Activated naive CD8-positive, alpha-beta T cell (primary cell): ENCODE data around the gene PRSS33.
A peak's percentile ranks its signal among the peaks of the same experiment; 100 is the strongest.

Experiments
- H3K27ac Mint-ChIP-seq: one replicate; pipeline ENCODE4 v1.8.0; 2021; ENCODE audit warnings: mixed read lengths
- H3K27me3 Mint-ChIP-seq: one replicate; pipeline ENCODE4 v1.8.0; 2021; ENCODE audit warnings: mixed read lengths
- H3K36me3 Mint-ChIP-seq: one replicate; pipeline ENCODE4 v1.8.0; 2021; ENCODE audit warnings: mixed read lengths
- H3K4me1 Mint-ChIP-seq: one replicate; pipeline ENCODE4 v1.8.0; 2021; ENCODE audit warnings: low read depth, mixed read lengths
- H3K4me3 Mint-ChIP-seq: one replicate; pipeline ENCODE4 v1.8.0; 2021; ENCODE audit warnings: mild to moderate bottlenecking, mixed read lengths
- H3K9me3 Mint-ChIP-seq: one replicate; pipeline ENCODE4 v1.8.0; 2021; ENCODE audit warnings: low read depth, mixed read lengths

PRSS33 gene

GRCh38 chr16:2752850-2753732 is 34.3 kb downstream of the PRSS33 start:
- no peaks in the 10 kb centered on the region for H3K27me3 Mint-ChIP-seq
- H3K4me1 Mint-ChIP-seq, result peaks cover 52% of the 10 kb centered on the region
- H3K27ac Mint-ChIP-seq, result peak overlapping the region; percentile 91
- peaks cover 25% of the 10 kb centered on the region for H3K36me3 Mint-ChIP-seq
- peak overlapping the region; percentile 96 for H3K4me3 Mint-ChIP-seq
- H3K9me3 Mint-ChIP-seq, result no peaks in the 10 kb centered on the region

- H3K4me1 Mint-ChIP-seq, result peaks cover 46% of the 10 kb centered on the region
- peaks cover 21% of the 10 kb centered on the region for H3K36me3 Mint-ChIP-seq
- peak within 1 kb of the TSS; percentile 96 for H3K4me3 Mint-ChIP-seq
- no peaks in the 10 kb centered on the region for H3K27me3 Mint-ChIP-seq
- H3K27ac Mint-ChIP-seq, result peak within 1 kb of the TSS; percentile 97
- H3K9me3 Mint-ChIP-seq, result no peaks in the 10 kb centered on the region
Measured at GRCh38 chr16:2752035-2752849, 35.1 kb downstream of the PRSS33 start, which contains the start of gene SRRM2. Gene SRRM2, plus strand, starts transcription at chr16:2752638. Its CDS starts 3,727 bp downstream, at chr16:2756365.

- H3K4me1 Mint-ChIP-seq, result peaks cover 40% of the 10 kb centered on the region
- no peaks in the 10 kb centered on the region for H3K27me3 Mint-ChIP-seq
- no peaks in the 10 kb centered on the region for H3K9me3 Mint-ChIP-seq
- H3K36me3 Mint-ChIP-seq, result peaks cover 21% of the 10 kb centered on the region
- H3K27ac Mint-ChIP-seq, result peak overlapping the region; percentile 97
- H3K4me3 Mint-ChIP-seq, result peak overlapping the region; percentile 90
Measured at GRCh38 chr16:2751577-2752034, 35.8 kb downstream of the PRSS33 start.

- Mint-ChIP-seq H3K9me3 (no peaks in the 10 kb centered on the region), H3K27ac (peak overlapping the region; percentile 68), H3K27me3 (no peaks in the 10 kb centered on the region), H3K4me3 (no peak overlapping the region), H3K4me1 (peaks cover 25% of the 10 kb centered on the region), H3K36me3 (peaks cover 13% of the 10 kb centered on the region)
Measured at GRCh38 chr16:2749936-2750335, 37.4 kb downstream of the PRSS33 start.

GRCh38 chr16:2749476-2749875 is 37.9 kb downstream of the PRSS33 start:
- Mint-ChIP-seq H3K4me3 (no peak overlapping the region), H3K27me3 (no peaks in the 10 kb centered on the region), H3K9me3 (no peaks in the 10 kb centered on the region), H3K4me1 (peaks cover 21% of the 10 kb centered on the region), H3K36me3 (peaks cover 10% of the 10 kb centered on the region), H3K27ac (no peak overlapping the region)

- H3K4me3 Mint-ChIP-seq, result no peak overlapping the region
- H3K27me3 Mint-ChIP-seq, result no peaks in the 10 kb centered on the region
- peaks cover 5% of the 10 kb centered on the region for H3K36me3 Mint-ChIP-seq
- H3K4me1 Mint-ChIP-seq, result peaks cover 15% of the 10 kb centered on the region
- H3K27ac Mint-ChIP-seq, result no peak overlapping the region
- H3K9me3 Mint-ChIP-seq, result no peaks in the 10 kb centered on the region
Measured at GRCh38 chr16:2748757-2749455, 38.5 kb downstream of the PRSS33 start.

- no peak overlapping the region for H3K4me3 Mint-ChIP-seq
- H3K27ac Mint-ChIP-seq, result no peak overlapping the region
- H3K4me1 Mint-ChIP-seq, result peaks cover 4% of the 10 kb centered on the region
- H3K36me3 Mint-ChIP-seq, result no peaks in the 10 kb centered on the region
- no peaks in the 10 kb centered on the region for H3K27me3 Mint-ChIP-seq
- no peaks in the 10 kb centered on the region for H3K9me3 Mint-ChIP-seq
Measured at GRCh38 chr16:2745961-2746360, 41.4 kb downstream of the PRSS33 start.

GRCh38 chr16:2745116-2745890 is 42.1 kb downstream of the PRSS33 start:
- Mint-ChIP-seq H3K4me3 (no peak overlapping the region), H3K9me3 (no peaks in the 10 kb centered on the region), H3K27me3 (no peaks in the 10 kb centered on the region), H3K27ac (no peak overlapping the region), H3K4me1 (no peaks in the 10 kb centered on the region), H3K36me3 (no peaks in the 10 kb centered on the region)

- Mint-ChIP-seq H3K27ac (no peak overlapping the region), H3K36me3 (no peaks in the 10 kb centered on the region), H3K9me3 (no peaks in the 10 kb centered on the region), H3K4me1 (no peaks in the 10 kb centered on the region), H3K27me3 (no peaks in the 10 kb centered on the region), H3K4me3 (no peak overlapping the region)
Measured at GRCh38 chr16:2744711-2745110, 42.6 kb downstream of the PRSS33 start.

- H3K27me3 Mint-ChIP-seq, result no peaks in the 10 kb centered on the region
- no peaks in the 10 kb centered on the region for H3K36me3 Mint-ChIP-seq
- no peaks in the 10 kb centered on the region for H3K9me3 Mint-ChIP-seq
- H3K4me1 Mint-ChIP-seq, result no peaks in the 10 kb centered on the region
- H3K27ac Mint-ChIP-seq, result no peak overlapping the region
- H3K4me3 Mint-ChIP-seq, result no peak overlapping the region
Measured at GRCh38 chr16:2743007-2743810, 44.2 kb downstream of the PRSS33 start.

- no peak overlapping the region for H3K27ac Mint-ChIP-seq
- H3K9me3 Mint-ChIP-seq, result no peaks in the 10 kb centered on the region
- H3K4me3 Mint-ChIP-seq, result no peak overlapping the region
- H3K36me3 Mint-ChIP-seq, result no peaks in the 10 kb centered on the region
- no peaks in the 10 kb centered on the region for H3K4me1 Mint-ChIP-seq
- no peaks in the 10 kb centered on the region for H3K27me3 Mint-ChIP-seq
Measured at GRCh38 chr16:2742323-2743006, 44.9 kb downstream of the PRSS33 start.

GRCh38 chr16:2741168-2741567 is 46.2 kb downstream of the PRSS33 start:
- Mint-ChIP-seq H3K9me3 (no peaks in the 10 kb centered on the region), H3K27ac (no peak overlapping the region), H3K27me3 (no peaks in the 10 kb centered on the region)

GRCh38 chr16:2740476-2740875 is 46.9 kb downstream of the PRSS33 start:
- H3K9me3 Mint-ChIP-seq, result no peaks in the 10 kb centered on the region
- H3K27me3 Mint-ChIP-seq, result no peaks in the 10 kb centered on the region
- no peak overlapping the region for H3K4me3 Mint-ChIP-seq
- no peaks in the 10 kb centered on the region for H3K4me1 Mint-ChIP-seq
- no peaks in the 10 kb centered on the region for H3K36me3 Mint-ChIP-seq
- no peak overlapping the region for H3K27ac Mint-ChIP-seq

More at GRCh38 chr16:2741168-2741567, 46.2 kb downstream of the PRSS33 start:
- H3K36me3 Mint-ChIP-seq, result no peaks in the 10 kb centered on the region
- H3K4me3 Mint-ChIP-seq, result no peak overlapping the region
- H3K4me1 Mint-ChIP-seq, result no peaks in the 10 kb centered on the region
